Peyer's patch (tissue), 4 donors: Measurements from ENCODE around the gene BEGAIN.

Source experiments
- CTCF ChIP-seq, 6 experiments: fragments of 450-650 bp in 4 of 6; fragments of 200-600 bp in 2 of 6; sonication (generic) in 1 of 6; IDR thresholded peaks; one replicate each; pipeline ENCODE4 v1.5.1; 2017 to 2019; ENCODE audit warnings: antibody characterized with exemption in 6 of 6, mild to moderate bottlenecking in 3 of 6, moderate library complexity in 1 of 6
- POLR2A ChIP-seq, 2 donors: fragments of 450-650 bp; IDR thresholded peaks; one replicate each; pipeline ENCODE4 v1.5.1; 2017; ENCODE audit warnings: antibody characterized with exemption in 2 of 2, mild to moderate bottlenecking in 2 of 2, moderate library complexity in 2 of 2

- TF ChIP-seq CTCF (IDR thresholded peaks at IDR 0.05) = no peak
- no peak for TF ChIP-seq POLR2A (IDR thresholded peaks at IDR 0.05)
Measured at GRCh38 chr14:100544506-100545141, 42.6 kb downstream of the BEGAIN start.
